ENCODE measurements around the gene PXK. TPM values are rescaled to one million over a fixed set of nuclear protein-coding genes. Genes with fewer than 3 reads are reported as not detected.

PXK gene
- total and polyA plus RNA-seq, 2 donors: 12.5 to 13.6 TPM

DNA sequence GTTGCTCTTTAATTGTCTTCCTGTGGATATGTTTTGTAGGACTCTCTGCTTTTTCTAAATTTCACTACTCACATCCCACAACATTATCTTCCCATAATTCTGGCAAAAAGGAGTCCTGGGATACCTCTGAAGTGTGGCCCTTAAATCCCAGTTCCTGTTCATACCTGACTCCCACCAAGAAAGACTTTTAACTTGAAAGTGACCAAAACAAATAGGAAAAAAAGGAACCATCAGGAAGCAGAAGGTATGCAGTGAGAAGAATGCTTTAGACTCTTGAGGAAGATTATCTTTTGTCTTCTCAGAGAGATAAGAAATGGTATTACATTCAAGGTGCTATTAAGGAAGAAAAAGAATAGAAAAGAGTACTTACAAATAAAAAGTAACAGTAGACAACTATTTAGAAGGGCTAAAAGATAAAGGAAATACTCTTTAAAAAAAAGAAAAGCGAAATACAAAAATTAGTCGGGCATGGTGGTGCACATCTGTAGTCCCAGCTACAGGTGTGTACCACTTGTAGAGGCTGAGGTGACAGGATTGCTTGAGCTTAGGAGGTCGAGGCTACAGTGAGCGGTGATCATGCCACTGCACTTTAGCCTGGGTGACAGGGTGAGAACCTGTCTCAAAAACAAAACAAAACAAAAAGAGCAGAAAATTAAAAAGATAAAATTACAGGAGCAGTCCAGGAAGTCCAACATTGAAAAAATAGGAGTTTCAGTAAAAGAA, 46.8 kb downstream of the PXK start:
- H3K27me3 ChIP-seq (ENCODE audit: control insufficient read depth in 2 of 2, insufficient read depth in 1 of 2, low read length in 1 of 2): no peaks in the 10 kb centered on the region
- DNase-seq (ENCODE audit: low read depth in 6 of 9, low spot score in 9 of 9): no peak
- 95% methylated on average over 4 of the region's 4 CpGs for WGBS
- H3K9me3 ChIP-seq (ENCODE audit: control insufficient read depth in 2 of 2, insufficient read depth in 1 of 2, low read length in 1 of 2): no peaks in the 10 kb centered on the region
- H3K4me3 ChIP-seq (ENCODE audit: low read length in 2 of 2): no peak overlapping the region
- peaks cover 0 to 4% of the 10 kb centered on the region in 2 donors for H3K36me3 ChIP-seq (ENCODE audit: control insufficient read depth in 2 of 2, insufficient read depth in 2 of 2, low read length in 1 of 2)
- H3K4me1 ChIP-seq (ENCODE audit: control insufficient read depth in 2 of 2, insufficient read depth in 2 of 2, low read length in 2 of 2): peaks cover 0 to under 1% of the 10 kb centered on the region in 2 donors
- no peak overlapping the region for H3K27ac ChIP-seq (ENCODE audit: low read depth in 1 of 2, low read length in 1 of 2)

DNA sequence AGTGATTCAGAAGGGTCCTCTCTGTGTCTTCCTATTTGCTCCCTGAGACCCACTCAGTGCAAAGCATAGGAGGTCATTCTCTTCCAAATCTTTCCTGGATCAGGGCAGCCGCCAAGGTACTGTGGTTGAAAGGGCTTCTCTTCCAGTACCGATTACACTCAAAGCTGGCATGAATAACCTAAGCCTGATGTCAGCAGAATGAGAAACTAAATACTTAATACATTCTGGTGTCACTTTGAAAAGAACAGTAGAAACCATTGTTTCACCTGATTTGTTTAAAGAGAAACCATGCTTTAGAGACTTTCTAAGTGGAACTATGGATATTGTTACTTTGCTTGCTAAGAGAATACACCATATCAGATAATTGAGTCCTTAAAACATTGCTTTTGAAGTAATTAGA, 50.8 kb downstream of the PXK start:
- Histone ChIP-seq H3K4me3 (ENCODE audit: low read length in 2 of 2) (no peak overlapping the region), H3K9me3 (ENCODE audit: control insufficient read depth in 2 of 2, insufficient read depth in 1 of 2, low read length in 1 of 2) (no peaks in the 10 kb centered on the region), H3K4me1 (ENCODE audit: control insufficient read depth in 2 of 2, insufficient read depth in 2 of 2, low read length in 2 of 2) (peaks cover 0 to 7% of the 10 kb centered on the region in 2 donors), H3K27me3 (ENCODE audit: control insufficient read depth in 2 of 2, insufficient read depth in 1 of 2, low read length in 1 of 2) (no peaks in the 10 kb centered on the region), H3K36me3 (ENCODE audit: control insufficient read depth in 2 of 2, insufficient read depth in 2 of 2, low read length in 1 of 2) (peaks cover 0 to 4% of the 10 kb centered on the region in 2 donors), H3K27ac (ENCODE audit: low read depth in 1 of 2, low read length in 1 of 2) (no peak overlapping the region)
- WGBS: 93% methylated on average over 2 of the region's 2 CpGs
- no peak for DNase-seq (ENCODE audit: low read depth in 6 of 9, low spot score in 9 of 9)

DNA sequence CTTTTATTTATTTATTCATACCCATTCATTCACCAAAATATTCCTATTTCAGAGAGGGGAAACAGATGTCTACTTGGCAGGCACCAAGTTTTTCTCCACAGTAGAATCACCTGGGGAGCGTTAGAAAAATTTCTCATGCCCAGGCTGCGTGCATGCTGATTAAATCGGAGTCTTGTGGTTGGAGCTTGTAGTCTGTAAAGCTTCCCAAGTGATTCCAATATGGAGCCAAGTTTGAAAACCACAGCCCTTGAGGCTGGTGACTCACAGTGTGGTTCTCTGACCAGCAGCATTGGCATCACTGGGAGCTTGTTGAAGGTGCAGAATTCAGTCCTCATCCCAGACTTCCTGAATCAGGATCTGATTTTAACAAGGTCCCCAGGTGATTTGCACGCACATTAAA, 51.2 kb downstream of the PXK start:
- no peak for DNase-seq (ENCODE audit: low read depth in 6 of 9, low spot score in 9 of 9)
- Histone ChIP-seq H3K27me3 (ENCODE audit: control insufficient read depth in 2 of 2, insufficient read depth in 1 of 2, low read length in 1 of 2) (no peaks in the 10 kb centered on the region), H3K36me3 (ENCODE audit: control insufficient read depth in 2 of 2, insufficient read depth in 2 of 2, low read length in 1 of 2) (peaks cover 0 to 4% of the 10 kb centered on the region in 2 donors), H3K4me1 (ENCODE audit: control insufficient read depth in 2 of 2, insufficient read depth in 2 of 2, low read length in 2 of 2) (peaks cover 0 to 7% of the 10 kb centered on the region in 2 donors), H3K4me3 (ENCODE audit: low read length in 2 of 2) (no peak overlapping the region), H3K27ac (ENCODE audit: low read depth in 1 of 2, low read length in 1 of 2) (no peak overlapping the region), H3K9me3 (ENCODE audit: control insufficient read depth in 2 of 2, insufficient read depth in 1 of 2, low read length in 1 of 2) (no peaks in the 10 kb centered on the region)
- WGBS: 95% methylated on average over 4 of the region's 4 CpGs

DNA sequence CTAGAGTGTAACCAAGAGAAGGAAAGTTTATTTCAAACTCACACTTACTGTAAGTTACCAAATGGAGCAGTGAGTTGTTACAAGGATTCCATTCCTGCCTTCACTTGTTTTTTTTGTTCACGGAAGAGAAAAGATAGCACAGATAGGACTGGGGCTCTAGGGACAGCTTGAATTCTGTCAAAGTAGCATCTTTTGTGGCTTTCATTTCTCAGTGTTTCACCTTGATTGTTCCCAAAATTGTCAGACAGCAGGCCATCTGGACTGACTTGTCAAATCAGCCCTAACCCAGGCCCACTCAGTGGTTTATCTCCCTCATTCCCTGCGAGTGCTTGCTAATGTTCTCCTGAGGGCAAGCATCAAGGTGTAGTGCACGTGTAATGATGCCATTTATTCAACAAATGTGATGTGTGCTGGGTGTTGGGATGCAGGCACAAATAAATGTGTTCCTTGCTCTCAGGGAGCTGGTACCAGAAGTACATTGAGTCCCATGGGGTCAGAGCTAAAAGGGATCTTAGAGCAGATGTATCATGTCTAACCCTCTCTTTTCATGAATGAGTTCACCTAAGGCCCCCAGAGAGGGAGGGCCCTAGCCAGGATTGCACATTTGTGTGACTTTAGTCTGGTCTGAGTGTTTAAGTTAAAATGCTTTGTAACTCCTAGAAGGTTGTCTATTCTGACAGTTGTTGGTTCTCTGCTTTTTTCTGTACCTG, 51.8 kb downstream of the PXK start:
- Histone ChIP-seq H3K36me3 (ENCODE audit: control insufficient read depth in 2 of 2, insufficient read depth in 2 of 2, low read length in 1 of 2) (peaks cover 0 to 4% of the 10 kb centered on the region in 2 donors), H3K4me1 (ENCODE audit: control insufficient read depth in 2 of 2, insufficient read depth in 2 of 2, low read length in 2 of 2) (peaks cover 0 to 7% of the 10 kb centered on the region in 2 donors), H3K4me3 (ENCODE audit: low read length in 2 of 2) (no peak overlapping the region), H3K27me3 (ENCODE audit: control insufficient read depth in 2 of 2, insufficient read depth in 1 of 2, low read length in 1 of 2) (no peaks in the 10 kb centered on the region), H3K27ac (ENCODE audit: low read depth in 1 of 2, low read length in 1 of 2) (no peak overlapping the region), H3K9me3 (ENCODE audit: control insufficient read depth in 2 of 2, insufficient read depth in 1 of 2, low read length in 1 of 2) (no peaks in the 10 kb centered on the region)
- 93% methylated on average over 3 of the region's 3 CpGs for WGBS
- no peak for DNase-seq (ENCODE audit: low read depth in 6 of 9, low spot score in 9 of 9)

DNA sequence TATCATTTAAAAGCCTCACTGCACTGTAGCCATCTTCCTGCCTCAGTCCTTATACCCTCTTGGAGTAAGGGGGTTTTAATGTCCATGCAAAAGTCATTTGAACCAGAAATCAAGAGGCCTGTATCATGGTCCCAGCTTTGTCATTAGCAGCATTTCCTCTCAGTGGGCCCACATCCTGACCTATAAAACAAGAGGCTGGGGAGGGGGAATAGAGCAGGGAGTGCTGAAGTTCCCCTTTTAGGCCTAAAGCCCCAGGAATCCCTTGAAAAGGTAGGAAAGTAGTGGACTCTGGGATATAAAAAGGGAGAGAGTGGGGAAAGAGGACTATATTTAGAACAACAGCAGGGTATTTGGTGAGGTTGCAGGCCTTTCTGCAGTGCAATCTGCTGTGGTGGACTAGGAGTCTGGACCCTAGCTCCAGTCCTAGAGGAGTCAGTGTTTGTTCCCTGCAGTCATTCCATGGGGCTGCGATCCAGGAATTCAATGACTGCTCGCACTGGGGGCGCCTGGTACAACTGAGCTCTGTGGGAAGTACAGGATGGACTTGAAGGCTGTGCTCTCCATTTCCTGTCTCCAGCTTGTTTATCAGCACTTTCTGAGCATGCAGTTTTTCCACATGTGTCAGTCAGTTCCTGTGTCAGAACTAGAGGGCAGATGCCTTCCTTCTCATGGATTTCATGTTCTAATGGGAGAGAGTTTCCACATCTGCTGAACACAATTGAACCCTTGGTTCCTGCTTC, 54.1 kb downstream of the PXK start:
- no peak for DNase-seq (ENCODE audit: low read depth in 6 of 9, low spot score in 9 of 9)
- no peak overlapping the region for H3K27ac ChIP-seq (ENCODE audit: low read depth in 1 of 2, low read length in 1 of 2)
- H3K4me3 ChIP-seq (ENCODE audit: low read length in 2 of 2): no peak overlapping the region
- H3K4me1 ChIP-seq (ENCODE audit: control insufficient read depth in 2 of 2, insufficient read depth in 2 of 2, low read length in 2 of 2): peaks cover 0 to 7% of the 10 kb centered on the region in 2 donors
- H3K36me3 ChIP-seq (ENCODE audit: control insufficient read depth in 2 of 2, insufficient read depth in 2 of 2, low read length in 1 of 2): peaks cover 0 to 7% of the 10 kb centered on the region in 2 donors
- no peaks in the 10 kb centered on the region for H3K9me3 ChIP-seq (ENCODE audit: control insufficient read depth in 2 of 2, insufficient read depth in 1 of 2, low read length in 1 of 2)
- WGBS: 91% methylated on average over 3 of the region's 3 CpGs
- no peaks in the 10 kb centered on the region for H3K27me3 ChIP-seq (ENCODE audit: control insufficient read depth in 2 of 2, insufficient read depth in 1 of 2, low read length in 1 of 2)

DNA sequence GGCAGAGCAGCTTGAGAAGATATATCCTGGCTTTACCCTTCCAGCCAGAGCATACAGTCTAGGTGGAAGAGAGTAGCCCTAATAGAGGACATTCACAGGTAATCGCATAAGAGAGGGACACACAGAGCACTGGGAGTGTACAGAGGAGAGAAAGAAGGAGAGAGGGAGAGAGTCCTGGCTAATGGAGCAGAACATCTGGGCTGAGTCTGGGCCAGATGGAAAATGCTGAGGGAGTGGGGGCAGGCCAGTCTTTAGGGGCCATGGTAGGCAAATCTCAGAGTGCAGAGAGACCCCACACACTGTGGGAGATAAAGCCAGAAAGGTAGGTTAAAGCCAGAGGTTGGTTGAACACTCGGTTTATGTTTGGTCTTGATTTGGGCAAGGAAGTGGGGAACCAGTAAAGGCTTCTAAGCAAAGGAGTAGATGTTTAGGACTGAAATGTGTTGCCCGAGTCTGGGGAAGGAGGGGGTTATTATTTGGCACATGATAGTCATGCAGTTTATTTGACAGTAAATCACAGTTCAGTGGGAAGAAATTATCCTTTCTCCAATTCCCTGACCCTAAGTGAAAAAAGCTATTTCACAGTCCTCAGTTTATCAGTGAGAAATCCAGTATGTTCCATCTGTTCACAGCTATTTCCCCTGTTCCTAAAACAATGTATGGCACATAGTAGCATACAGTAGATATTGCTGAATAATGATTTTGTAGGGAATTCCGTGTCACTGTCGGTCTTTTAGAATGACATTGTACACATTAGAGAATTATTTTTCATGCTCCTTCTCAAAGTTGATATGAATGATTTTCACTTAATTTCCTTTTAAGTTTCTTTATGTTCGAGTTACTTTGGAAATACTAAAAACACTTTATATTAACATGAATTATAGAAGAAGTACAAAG, 55.2 kb downstream of the PXK start:
- DNase-seq (ENCODE audit: low read depth in 6 of 9, low spot score in 9 of 9): no peak
- Histone ChIP-seq H3K27me3 (ENCODE audit: control insufficient read depth in 2 of 2, insufficient read depth in 1 of 2, low read length in 1 of 2) (no peaks in the 10 kb centered on the region), H3K4me3 (ENCODE audit: low read length in 2 of 2) (no peak overlapping the region), H3K4me1 (ENCODE audit: control insufficient read depth in 2 of 2, insufficient read depth in 2 of 2, low read length in 2 of 2) (peaks cover 0 to 7% of the 10 kb centered on the region in 2 donors), H3K9me3 (ENCODE audit: control insufficient read depth in 2 of 2, insufficient read depth in 1 of 2, low read length in 1 of 2) (no peaks in the 10 kb centered on the region), H3K27ac (ENCODE audit: low read depth in 1 of 2, low read length in 1 of 2) (no peak overlapping the region), H3K36me3 (ENCODE audit: control insufficient read depth in 2 of 2, insufficient read depth in 2 of 2, low read length in 1 of 2) (peaks cover 0 to 7% of the 10 kb centered on the region in 2 donors)
- WGBS: 96% methylated on average over 6 of the region's 6 CpGs

DNA sequence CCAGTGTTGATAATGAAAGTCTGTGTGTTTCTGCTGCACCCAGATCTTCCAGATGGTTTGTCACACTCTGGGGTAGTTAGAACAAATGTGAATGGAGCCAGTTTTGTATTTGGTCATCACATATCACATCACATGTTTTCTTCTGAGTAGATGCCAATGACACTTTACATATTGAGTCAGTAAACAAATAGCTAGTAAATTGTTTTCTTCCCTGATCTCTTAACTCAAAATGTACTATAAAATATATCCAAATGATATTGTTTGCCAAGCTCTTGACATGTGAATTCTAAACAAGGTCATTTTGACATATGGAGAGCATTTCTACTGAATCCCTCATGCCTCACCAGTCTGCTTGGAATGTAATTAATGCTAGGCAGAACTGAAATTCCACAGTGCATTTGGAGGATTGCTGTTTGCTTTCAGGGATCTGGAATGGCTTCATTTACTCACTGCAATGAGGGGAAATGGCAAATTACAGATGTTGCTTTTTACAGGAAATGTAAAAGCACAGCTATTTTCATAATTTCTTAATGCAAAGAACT, 55.9 kb downstream of the PXK start:
- Histone ChIP-seq H3K27me3 (ENCODE audit: control insufficient read depth in 2 of 2, insufficient read depth in 1 of 2, low read length in 1 of 2) (no peaks in the 10 kb centered on the region), H3K4me3 (ENCODE audit: low read length in 2 of 2) (no peak overlapping the region), H3K27ac (ENCODE audit: low read depth in 1 of 2, low read length in 1 of 2) (no peak overlapping the region), H3K9me3 (ENCODE audit: control insufficient read depth in 2 of 2, insufficient read depth in 1 of 2, low read length in 1 of 2) (no peaks in the 10 kb centered on the region), H3K36me3 (ENCODE audit: control insufficient read depth in 2 of 2, insufficient read depth in 2 of 2, low read length in 1 of 2) (peaks cover 0 to 3% of the 10 kb centered on the region in 2 donors), H3K4me1 (ENCODE audit: control insufficient read depth in 2 of 2, insufficient read depth in 2 of 2, low read length in 2 of 2) (peaks cover 0 to 7% of the 10 kb centered on the region in 2 donors)
- DNase-seq (ENCODE audit: low read depth in 6 of 9, low spot score in 9 of 9): no peak

DNA sequence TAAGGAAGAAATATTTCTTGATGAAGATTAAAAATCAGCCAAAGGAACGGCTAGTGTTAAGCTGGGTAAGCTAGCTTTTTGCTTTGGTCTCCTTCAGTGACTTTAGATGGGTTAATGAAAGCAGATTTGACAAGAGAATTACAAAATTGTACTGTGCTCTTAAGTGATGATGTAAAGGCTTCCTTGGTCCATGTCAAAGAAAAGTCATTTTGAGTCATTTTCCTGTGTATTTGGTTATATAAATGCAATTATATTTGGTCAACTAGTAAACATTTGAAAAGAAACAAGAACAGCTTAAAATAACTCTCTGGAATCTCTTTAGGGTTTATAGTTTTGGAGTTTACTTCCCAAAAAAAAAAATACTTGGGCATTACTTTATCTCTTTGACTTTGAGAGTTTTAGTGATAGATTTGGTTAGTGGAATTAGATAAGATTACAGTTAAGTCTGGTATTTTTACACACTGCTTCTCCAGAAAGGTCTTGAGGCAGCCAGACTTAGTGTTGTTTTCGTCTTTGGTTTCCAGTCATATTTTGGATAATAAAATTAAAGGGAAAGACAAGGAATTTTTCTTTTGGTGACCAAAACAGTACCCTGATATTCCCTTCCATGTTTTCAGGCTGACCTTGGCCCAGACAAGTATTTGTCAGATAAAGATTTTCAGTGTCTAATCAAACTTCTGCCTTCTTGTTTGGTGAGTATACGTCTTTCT, 58.6 kb downstream of the PXK start:
- WGBS: 97% methylated on average over 3 of the region's 3 CpGs
- DNase-seq (ENCODE audit: low read depth in 6 of 9, low spot score in 9 of 9): no peak
- H3K4me3 ChIP-seq (ENCODE audit: low read length in 2 of 2): no peak overlapping the region
- peaks cover 0 to 4% of the 10 kb centered on the region in 2 donors for H3K4me1 ChIP-seq (ENCODE audit: control insufficient read depth in 2 of 2, insufficient read depth in 2 of 2, low read length in 2 of 2)
- no peaks in the 10 kb centered on the region for H3K27me3 ChIP-seq (ENCODE audit: control insufficient read depth in 2 of 2, insufficient read depth in 1 of 2, low read length in 1 of 2)
- H3K27ac ChIP-seq (ENCODE audit: low read depth in 1 of 2, low read length in 1 of 2): no peak overlapping the region
- peaks cover 0 to 9% of the 10 kb centered on the region in 2 donors for H3K36me3 ChIP-seq (ENCODE audit: control insufficient read depth in 2 of 2, insufficient read depth in 2 of 2, low read length in 1 of 2)
- H3K9me3 ChIP-seq (ENCODE audit: control insufficient read depth in 2 of 2, insufficient read depth in 1 of 2, low read length in 1 of 2): no peaks in the 10 kb centered on the region

All from thymus (tissue), 11 donors.